ENCODE results near the gene FOXC2.

- TF ChIP-seq MYPOP (CRISPR knock-in tag; IDR thresholded peaks at IDR 0.05) = no peak
- TF ChIP-seq ZNF792 (CRISPR knock-in tag; IDR thresholded peaks at IDR 0.05) = no peak
- TF ChIP-seq, protein P1, sequence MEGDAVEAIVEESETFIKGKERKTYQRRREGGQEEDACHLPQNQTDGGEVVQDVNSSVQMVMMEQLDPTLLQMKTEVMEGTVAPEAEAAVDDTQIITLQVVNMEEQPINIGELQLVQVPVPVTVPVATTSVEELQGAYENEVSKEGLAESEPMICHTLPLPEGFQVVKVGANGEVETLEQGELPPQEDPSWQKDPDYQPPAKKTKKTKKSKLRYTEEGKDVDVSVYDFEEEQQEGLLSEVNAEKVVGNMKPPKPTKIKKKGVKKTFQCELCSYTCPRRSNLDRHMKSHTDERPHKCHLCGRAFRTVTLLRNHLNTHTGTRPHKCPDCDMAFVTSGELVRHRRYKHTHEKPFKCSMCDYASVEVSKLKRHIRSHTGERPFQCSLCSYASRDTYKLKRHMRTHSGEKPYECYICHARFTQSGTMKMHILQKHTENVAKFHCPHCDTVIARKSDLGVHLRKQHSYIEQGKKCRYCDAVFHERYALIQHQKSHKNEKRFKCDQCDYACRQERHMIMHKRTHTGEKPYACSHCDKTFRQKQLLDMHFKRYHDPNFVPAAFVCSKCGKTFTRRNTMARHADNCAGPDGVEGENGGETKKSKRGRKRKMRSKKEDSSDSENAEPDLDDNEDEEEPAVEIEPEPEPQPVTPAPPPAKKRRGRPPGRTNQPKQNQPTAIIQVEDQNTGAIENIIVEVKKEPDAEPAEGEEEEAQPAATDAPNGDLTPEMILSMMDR (CRISPR knock-in tag; IDR thresholded peaks at IDR 0.05) = no peak
- no peak for TF ChIP-seq RARG (CRISPR knock-in tag; IDR thresholded peaks at IDR 0.05; ENCODE audit: low read depth)
- no peak for TF ChIP-seq ZNF557 (CRISPR knock-in tag; IDR thresholded peaks at IDR 0.05)
- TF ChIP-seq ISL2 (CRISPR knock-in tag; IDR thresholded peaks at IDR 0.05) = no peak
- TF ChIP-seq FOXJ3 (CRISPR knock-in tag; IDR thresholded peaks at IDR 0.05; ENCODE audit: borderline replicate concordance) = no peak
- TF ChIP-seq, protein P2, sequence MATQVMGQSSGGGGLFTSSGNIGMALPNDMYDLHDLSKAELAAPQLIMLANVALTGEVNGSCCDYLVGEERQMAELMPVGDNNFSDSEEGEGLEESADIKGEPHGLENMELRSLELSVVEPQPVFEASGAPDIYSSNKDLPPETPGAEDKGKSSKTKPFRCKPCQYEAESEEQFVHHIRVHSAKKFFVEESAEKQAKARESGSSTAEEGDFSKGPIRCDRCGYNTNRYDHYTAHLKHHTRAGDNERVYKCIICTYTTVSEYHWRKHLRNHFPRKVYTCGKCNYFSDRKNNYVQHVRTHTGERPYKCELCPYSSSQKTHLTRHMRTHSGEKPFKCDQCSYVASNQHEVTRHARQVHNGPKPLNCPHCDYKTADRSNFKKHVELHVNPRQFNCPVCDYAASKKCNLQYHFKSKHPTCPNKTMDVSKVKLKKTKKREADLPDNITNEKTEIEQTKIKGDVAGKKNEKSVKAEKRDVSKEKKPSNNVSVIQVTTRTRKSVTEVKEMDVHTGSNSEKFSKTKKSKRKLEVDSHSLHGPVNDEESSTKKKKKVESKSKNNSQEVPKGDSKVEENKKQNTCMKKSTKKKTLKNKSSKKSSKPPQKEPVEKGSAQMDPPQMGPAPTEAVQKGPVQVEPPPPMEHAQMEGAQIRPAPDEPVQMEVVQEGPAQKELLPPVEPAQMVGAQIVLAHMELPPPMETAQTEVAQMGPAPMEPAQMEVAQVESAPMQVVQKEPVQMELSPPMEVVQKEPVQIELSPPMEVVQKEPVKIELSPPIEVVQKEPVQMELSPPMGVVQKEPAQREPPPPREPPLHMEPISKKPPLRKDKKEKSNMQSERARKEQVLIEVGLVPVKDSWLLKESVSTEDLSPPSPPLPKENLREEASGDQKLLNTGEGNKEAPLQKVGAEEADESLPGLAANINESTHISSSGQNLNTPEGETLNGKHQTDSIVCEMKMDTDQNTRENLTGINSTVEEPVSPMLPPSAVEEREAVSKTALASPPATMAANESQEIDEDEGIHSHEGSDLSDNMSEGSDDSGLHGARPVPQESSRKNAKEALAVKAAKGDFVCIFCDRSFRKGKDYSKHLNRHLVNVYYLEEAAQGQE (IDR thresholded peaks at IDR 0.05; ENCODE audit: borderline replicate concordance in 1 of 2, low read depth in 1 of 2, low read length in 2 of 2) = no peak
- TF ChIP-seq, protein P3, sequence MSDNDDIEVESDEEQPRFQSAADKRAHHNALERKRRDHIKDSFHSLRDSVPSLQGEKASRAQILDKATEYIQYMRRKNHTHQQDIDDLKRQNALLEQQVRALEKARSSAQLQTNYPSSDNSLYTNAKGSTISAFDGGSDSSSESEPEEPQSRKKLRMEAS (IDR thresholded peaks at IDR 0.05) = no peak
- TF ChIP-seq ZNF644 (CRISPR knock-in tag; IDR thresholded peaks at IDR 0.05; ENCODE audit: low read depth) = no peak
- TF ChIP-seq, protein P4, sequence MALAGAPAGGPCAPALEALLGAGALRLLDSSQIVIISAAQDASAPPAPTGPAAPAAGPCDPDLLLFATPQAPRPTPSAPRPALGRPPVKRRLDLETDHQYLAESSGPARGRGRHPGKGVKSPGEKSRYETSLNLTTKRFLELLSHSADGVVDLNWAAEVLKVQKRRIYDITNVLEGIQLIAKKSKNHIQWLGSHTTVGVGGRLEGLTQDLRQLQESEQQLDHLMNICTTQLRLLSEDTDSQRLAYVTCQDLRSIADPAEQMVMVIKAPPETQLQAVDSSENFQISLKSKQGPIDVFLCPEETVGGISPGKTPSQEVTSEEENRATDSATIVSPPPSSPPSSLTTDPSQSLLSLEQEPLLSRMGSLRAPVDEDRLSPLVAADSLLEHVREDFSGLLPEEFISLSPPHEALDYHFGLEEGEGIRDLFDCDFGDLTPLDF (CRISPR knock-in tag; IDR thresholded peaks at IDR 0.05) = no peak
- TF ChIP-seq SNRNP70 (IDR thresholded peaks at IDR 0.05; ENCODE audit: low read depth, low read length) = no peak
- TF ChIP-seq, protein P5, sequence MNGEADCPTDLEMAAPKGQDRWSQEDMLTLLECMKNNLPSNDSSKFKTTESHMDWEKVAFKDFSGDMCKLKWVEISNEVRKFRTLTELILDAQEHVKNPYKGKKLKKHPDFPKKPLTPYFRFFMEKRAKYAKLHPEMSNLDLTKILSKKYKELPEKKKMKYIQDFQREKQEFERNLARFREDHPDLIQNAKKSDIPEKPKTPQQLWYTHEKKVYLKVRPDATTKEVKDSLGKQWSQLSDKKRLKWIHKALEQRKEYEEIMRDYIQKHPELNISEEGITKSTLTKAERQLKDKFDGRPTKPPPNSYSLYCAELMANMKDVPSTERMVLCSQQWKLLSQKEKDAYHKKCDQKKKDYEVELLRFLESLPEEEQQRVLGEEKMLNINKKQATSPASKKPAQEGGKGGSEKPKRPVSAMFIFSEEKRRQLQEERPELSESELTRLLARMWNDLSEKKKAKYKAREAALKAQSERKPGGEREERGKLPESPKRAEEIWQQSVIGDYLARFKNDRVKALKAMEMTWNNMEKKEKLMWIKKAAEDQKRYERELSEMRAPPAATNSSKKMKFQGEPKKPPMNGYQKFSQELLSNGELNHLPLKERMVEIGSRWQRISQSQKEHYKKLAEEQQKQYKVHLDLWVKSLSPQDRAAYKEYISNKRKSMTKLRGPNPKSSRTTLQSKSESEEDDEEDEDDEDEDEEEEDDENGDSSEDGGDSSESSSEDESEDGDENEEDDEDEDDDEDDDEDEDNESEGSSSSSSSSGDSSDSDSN (CRISPR knock-in tag; IDR thresholded peaks at IDR 0.05) = no peak
- TF ChIP-seq, protein P6, sequence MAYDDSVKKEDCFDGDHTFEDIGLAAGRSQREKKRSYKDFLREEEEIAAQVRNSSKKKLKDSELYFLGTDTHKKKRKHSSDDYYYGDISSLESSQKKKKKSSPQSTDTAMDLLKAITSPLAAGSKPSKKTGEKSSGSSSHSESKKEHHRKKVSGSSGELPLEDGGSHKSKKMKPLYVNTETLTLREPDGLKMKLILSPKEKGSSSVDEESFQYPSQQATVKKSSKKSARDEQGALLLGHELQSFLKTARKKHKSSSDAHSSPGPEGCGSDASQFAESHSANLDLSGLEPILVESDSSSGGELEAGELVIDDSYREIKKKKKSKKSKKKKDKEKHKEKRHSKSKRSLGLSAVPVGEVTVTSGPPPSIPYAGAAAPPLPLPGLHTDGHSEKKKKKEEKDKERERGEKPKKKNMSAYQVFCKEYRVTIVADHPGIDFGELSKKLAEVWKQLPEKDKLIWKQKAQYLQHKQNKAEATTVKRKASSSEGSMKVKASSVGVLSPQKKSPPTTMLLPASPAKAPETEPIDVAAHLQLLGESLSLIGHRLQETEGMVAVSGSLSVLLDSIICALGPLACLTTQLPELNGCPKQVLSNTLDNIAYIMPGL (CRISPR knock-in tag; IDR thresholded peaks at IDR 0.05; ENCODE audit: borderline replicate concordance in 1 of 2, low read depth in 1 of 2) = no peak
Measured at GRCh38 chr16:86609115-86609514, 42.5 kb downstream of the FOXC2 start.
